ENCODE measurements around the gene PKP3.

Gene PKP3

GRCh38 chr11:384511-384910 lies 9.5 kb upstream of the PKP3 start:
- Histone ChIP-seq H3K36me3 (ENCODE audit: low read length) (no peaks in the 10 kb centered on the region), H3K27me3 (ENCODE audit: low read length) (no peaks in the 10 kb centered on the region), H3K79me2 (ENCODE audit: insufficient read depth, low read length) (no peaks in the 10 kb centered on the region), H2AFZ (ENCODE audit: low read depth, low read length, severe bottlenecking) (no peak overlapping the region), H3K9me2 (replicated peaks; ENCODE audit: insufficient read depth, low read length) (no peaks in the 10 kb centered on the region), H3K27ac (ENCODE audit: low read depth, low read length) (no peak overlapping the region), H3F3A (ENCODE audit: insufficient read depth) (no peaks in the 10 kb centered on the region), H3K4me3 (ENCODE audit: insufficient read depth, low read length, poor library complexity, severe bottlenecking) (no peak overlapping the region), H3K4me2 (ENCODE audit: low read depth, low read length, poor library complexity, severe bottlenecking) (no peak overlapping the region), H3K9me3 (ENCODE audit: insufficient read depth, low read length) (0 out of 2 replicates have a peak, but pooled peaks cover 7% of the 10 kb centered on the region), H4K20me1 (ENCODE audit: low read depth, low read length) (no peaks in the 10 kb centered on the region), H3K9ac (ENCODE audit: low read length) (no peak overlapping the region)
- TF ChIP-seq EZH2phosphoT487 (conservative IDR thresholded peaks at IDR 0.05; ENCODE audit: low read length) = no peak
- TF ChIP-seq CTCF (IDR thresholded peaks at IDR 0.05; ENCODE audit: insufficient read depth, low read length, poor library complexity, severe bottlenecking) = no peak

GRCh38 chr11:385594-386351 lies 8.2 kb upstream of the PKP3 start:
- Histone ChIP-seq H3F3A (ENCODE audit: insufficient read depth) (no peaks in the 10 kb centered on the region), H3K79me2 (ENCODE audit: insufficient read depth, low read length) (no peaks in the 10 kb centered on the region), H3K9me3 (ENCODE audit: insufficient read depth, low read length) (0 out of 2 replicates have a peak, but pooled peaks cover 7% of the 10 kb centered on the region), H3K4me3 (ENCODE audit: insufficient read depth, low read length, poor library complexity, severe bottlenecking) (no peak overlapping the region), H4K20me1 (ENCODE audit: low read depth, low read length) (no peaks in the 10 kb centered on the region), H3K27me3 (ENCODE audit: low read length) (no peaks in the 10 kb centered on the region), H3K36me3 (ENCODE audit: low read length) (no peaks in the 10 kb centered on the region), H3K4me2 (ENCODE audit: low read depth, low read length, poor library complexity, severe bottlenecking) (no peak overlapping the region), H2AFZ (ENCODE audit: low read depth, low read length, severe bottlenecking) (no peak overlapping the region), H3K9ac (ENCODE audit: low read length) (no peak overlapping the region), H3K27ac (ENCODE audit: low read depth, low read length) (no peak overlapping the region), H3K9me2 (replicated peaks; ENCODE audit: insufficient read depth, low read length) (no peaks in the 10 kb centered on the region)
- TF ChIP-seq CTCF (IDR thresholded peaks at IDR 0.05; ENCODE audit: insufficient read depth, low read length, poor library complexity, severe bottlenecking) (no peak), EZH2phosphoT487 (conservative IDR thresholded peaks at IDR 0.05; ENCODE audit: low read length) (no peak)

GRCh38 chr11:386483-386882 lies 7.5 kb upstream of the PKP3 start:
- Histone ChIP-seq H3K4me3 (ENCODE audit: insufficient read depth, low read length, poor library complexity, severe bottlenecking) (no peak overlapping the region), H3K9ac (ENCODE audit: low read length) (no peak overlapping the region), H3K9me3 (ENCODE audit: insufficient read depth, low read length) (0 out of 2 replicates have a peak, but pooled peaks cover 7% of the 10 kb centered on the region), H4K20me1 (ENCODE audit: low read depth, low read length) (no peaks in the 10 kb centered on the region), H3K27ac (ENCODE audit: low read depth, low read length) (no peak overlapping the region), H3F3A (ENCODE audit: insufficient read depth) (no peaks in the 10 kb centered on the region), H3K79me2 (ENCODE audit: insufficient read depth, low read length) (no peaks in the 10 kb centered on the region), H3K27me3 (ENCODE audit: low read length) (no peaks in the 10 kb centered on the region), H3K9me2 (replicated peaks; ENCODE audit: insufficient read depth, low read length) (no peaks in the 10 kb centered on the region), H2AFZ (ENCODE audit: low read depth, low read length, severe bottlenecking) (no peak overlapping the region), H3K36me3 (ENCODE audit: low read length) (no peaks in the 10 kb centered on the region), H3K4me2 (ENCODE audit: low read depth, low read length, poor library complexity, severe bottlenecking) (no peak overlapping the region)
- TF ChIP-seq EZH2phosphoT487 (conservative IDR thresholded peaks at IDR 0.05; ENCODE audit: low read length) (no peak), CTCF (IDR thresholded peaks at IDR 0.05; ENCODE audit: insufficient read depth, low read length, poor library complexity, severe bottlenecking) (no peak)

Data from SU-DHL-6 (cell line).